Colonic mucosa (tissue), 4 donors: ENCODE data around the gene NEDD1. TPM values are rescaled to one million over a fixed set of nuclear protein-coding genes. Genes with fewer than 3 reads are reported as not detected.

Experiments used
- DNase-seq: peaks from one replicate; pipeline ENCODE4 v3.0.0-alpha.2; 2020
- H3K27ac ChIP-seq: fragments of 200-600 bp; one replicate; pipeline ENCODE4 v1.8.0; 2021
- H3K27me3 ChIP-seq: fragments of 200-600 bp; one replicate; pipeline ENCODE4 v1.8.0; 2021
- H3K36me3 ChIP-seq: fragments of 200-600 bp; one replicate; pipeline ENCODE4 v1.8.0; 2021
- H3K4me1 ChIP-seq: fragments of 200-600 bp; one replicate; pipeline ENCODE4 v1.8.0; 2021; ENCODE audit warnings: mild to moderate bottlenecking
- H3K4me3 ChIP-seq: fragments of 200-600 bp; one replicate; pipeline ENCODE4 v1.8.0; 2021
- H3K9ac ChIP-seq, 2 donors: one replicate each; pipeline ENCODE4 v1.7.0; 2013; ENCODE audit warnings: control low read depth in 2 of 2, low read depth in 2 of 2, low read length in 2 of 2
- H3K9me3 ChIP-seq: fragments of 200-600 bp; one replicate; pipeline ENCODE4 v1.8.0; 2021
- CTCF ChIP-seq: fragments of 200-600 bp; IDR thresholded peaks from one replicate; pipeline ENCODE4 v1.8.0; 2022; ENCODE audit warnings: antibody characterized with exemption, mild to moderate bottlenecking
- intact Hi-C: fragments of 100-400 bp; cut with DNase I; formaldehyde crosslinking; loops from one replicate; pipeline ENCODE4 v1.14.1; 2022
- total RNA-seq, 2 donors: library from RNA; stranded (reverse); fragmentation: NEBNext Ultra II Directional in 1 of 2; extraction: Animal tissue kit (Norgen Biotek cat#: 25700) in 1 of 2; gene quantifications; one replicate each; pipeline ENCODE4 v1.2.1, GENCODE V29; 2021
- donor health status: healthy.
- donor health status: DM: no; HTN: no; CAD: no.
- donor health status: DM: no; HTN: no; CAD: no.

Gene NEDD1
- total RNA-seq, 2 donors from 2014 or later = 14.5 to 17.7 TPM

- H3K4me3 ChIP-seq = no peak overlapping the region
- no peak overlapping the region for H3K9ac ChIP-seq
- no peak for DNase-seq
- H3K9me3 ChIP-seq = no peaks in the 10 kb centered on the region
- H3K27me3 ChIP-seq = peaks cover 7% of the 10 kb centered on the region
- H3K4me1 ChIP-seq = no peaks in the 10 kb centered on the region
- H3K27ac ChIP-seq = no peak overlapping the region
- intact Hi-C loops = loop anchor here (5.0 kb wide), 1 partner anchor 412 kb away; no protein-coding TSS in a partner anchor
- H3K36me3 ChIP-seq = no peaks in the 10 kb centered on the region
- TF ChIP-seq CTCF = no peak
Observed at GRCh38 chr12:96988919-96989318, 81.9 kb downstream of the NEDD1 start.

GRCh38 chr12:96989916-96990315 lies 82.9 kb downstream of the NEDD1 start:
- intact Hi-C loops = loop anchor here (5.0 to 10.0 kb wide), 2 partner anchors 315 to 413 kb away; no protein-coding TSS in a partner anchor
- H3K27ac ChIP-seq = no peak overlapping the region
- no peak for DNase-seq

GRCh38 chr12:96994900-96995299 lies 87.8 kb downstream of the NEDD1 start:
- no peak for DNase-seq
- no peak overlapping the region for H3K9ac ChIP-seq
- no peaks in the 10 kb centered on the region for H3K36me3 ChIP-seq
- H3K27me3 ChIP-seq = no peaks in the 10 kb centered on the region
- no peaks in the 10 kb centered on the region for H3K9me3 ChIP-seq
- H3K4me3 ChIP-seq = no peak overlapping the region
- TF ChIP-seq CTCF = no peak
- H3K27ac ChIP-seq = no peak overlapping the region
- H3K4me1 ChIP-seq = no peaks in the 10 kb centered on the region
- intact Hi-C loops = loop anchor here (10.0 kb wide), 1 partner anchor 310 kb away; no protein-coding TSS in a partner anchor

More at GRCh38 chr12:96989916-96990315, 82.9 kb downstream of the NEDD1 start:
- TF ChIP-seq CTCF = no peak
- no peak overlapping the region for H3K9ac ChIP-seq
- no peaks in the 10 kb centered on the region for H3K36me3 ChIP-seq
- no peak overlapping the region for H3K4me3 ChIP-seq
- no peaks in the 10 kb centered on the region for H3K9me3 ChIP-seq
- no peaks in the 10 kb centered on the region for H3K4me1 ChIP-seq
- H3K27me3 ChIP-seq = peaks cover 7% of the 10 kb centered on the region

GRCh38 chr12:96995861-96996260 lies 88.8 kb downstream of the NEDD1 start:
- Histone ChIP-seq H3K9me3 (no peaks in the 10 kb centered on the region), H3K36me3 (no peaks in the 10 kb centered on the region), H3K4me3 (no peak overlapping the region), H3K4me1 (no peaks in the 10 kb centered on the region), H3K27me3 (no peaks in the 10 kb centered on the region), H3K9ac (no peak overlapping the region), H3K27ac (no peak overlapping the region)
- TF ChIP-seq CTCF = no peak
- intact Hi-C loops = loop anchor here (10.0 kb wide), 1 partner anchor 309 kb away; no protein-coding TSS in a partner anchor
- no peak for DNase-seq

GRCh38 chr12:96997797-96998484 lies 90.9 kb downstream of the NEDD1 start:
- H3K36me3 ChIP-seq = no peaks in the 10 kb centered on the region
- DNase-seq = no peak
- no peak overlapping the region for H3K4me3 ChIP-seq
- H3K27me3 ChIP-seq = no peaks in the 10 kb centered on the region
- H3K9ac ChIP-seq = no peak overlapping the region
- intact Hi-C loops = loop anchor here (10.0 kb wide), 1 partner anchor 307 kb away; no protein-coding TSS in a partner anchor
- no peaks in the 10 kb centered on the region for H3K9me3 ChIP-seq
- no peak for TF ChIP-seq CTCF
- H3K27ac ChIP-seq = no peak overlapping the region
- H3K4me1 ChIP-seq = no peaks in the 10 kb centered on the region
